ENCODE results near the gene FOLR3. TPM values are rescaled to one million over a fixed set of nuclear protein-coding genes. Genes with fewer than 3 reads are reported as not detected.
"Not testable (repeated sequence)": the region's sequence is repeated elsewhere in the genome, so short reads cannot be mapped to it uniquely, and the experiment has no call there.

The FOLR3 gene
- total RNA-seq, 1 experiment from 2014 or later: not detected

GRCh38 chr11:72140661-72141060 lies 5.1 kb downstream of the FOLR3 start:
- H3K27me3 Mint-ChIP-seq (ENCODE audit: unreplicated experiment): peaks cover 16% of the 10 kb centered on the region
- BruUV-seq (replicated peaks): no TSS peak
- peaks cover 14% of the 10 kb centered on the region for H3K4me1 Mint-ChIP-seq (ENCODE audit: low read depth, unreplicated experiment)
- H3K27ac Mint-ChIP-seq (ENCODE audit: unreplicated experiment): no peak overlapping the region
- no peak for DNase-seq
- TF ChIP-seq CTCF (IDR thresholded peaks at IDR 0.05; ENCODE audit: unreplicated experiment): no peak
- CTCF ChIA-PET: no interaction called here
- peaks cover 2% of the 10 kb centered on the region for H3K9me3 Mint-ChIP-seq (ENCODE audit: low read depth, unreplicated experiment)
- no peaks in the 10 kb centered on the region for H3K36me3 Mint-ChIP-seq (ENCODE audit: insufficient read depth, unreplicated experiment)
- intact Hi-C loops (cut with micrococcal nuclease; ENCODE audit: unreplicated experiment): no loop called here
- H3K4me3 Mint-ChIP-seq (ENCODE audit: low read depth, unreplicated experiment): no peak overlapping the region

- TF ChIP-seq CTCF (IDR thresholded peaks at IDR 0.05; ENCODE audit: unreplicated experiment): no peak
- no peak overlapping the region for H3K4me3 Mint-ChIP-seq (ENCODE audit: low read depth, unreplicated experiment)
- no peak for DNase-seq
- peaks cover 16% of the 10 kb centered on the region for H3K27me3 Mint-ChIP-seq (ENCODE audit: unreplicated experiment)
- no TSS peak for BruUV-seq (replicated peaks)
- H3K27ac Mint-ChIP-seq (ENCODE audit: unreplicated experiment): no peak overlapping the region
- intact Hi-C loops (cut with micrococcal nuclease; ENCODE audit: unreplicated experiment): no loop called here
- H3K36me3 Mint-ChIP-seq (ENCODE audit: insufficient read depth, unreplicated experiment): no peaks in the 10 kb centered on the region
- H3K4me1 Mint-ChIP-seq (ENCODE audit: low read depth, unreplicated experiment): peaks cover 14% of the 10 kb centered on the region
- CTCF ChIA-PET: interaction anchor here (0.6 to 0.7 kb wide), 2 partner anchors 15 to 118 kb away, joined by 3 read pairs; no protein-coding TSS in a partner anchor
- peaks cover 2% of the 10 kb centered on the region for H3K9me3 Mint-ChIP-seq (ENCODE audit: low read depth, unreplicated experiment)
Measured at GRCh38 chr11:72141066-72141465, 5.5 kb downstream of the FOLR3 start.

GRCh38 chr11:72142086-72142485 lies 6.6 kb downstream of the FOLR3 start:
- DNase-seq; H3K9me3 Mint-ChIP-seq (ENCODE audit: low read depth, unreplicated experiment); H3K27ac Mint-ChIP-seq (ENCODE audit: unreplicated experiment); intact Hi-C loops (cut with micrococcal nuclease; ENCODE audit: unreplicated experiment); BruUV-seq (replicated peaks); H3K4me3 Mint-ChIP-seq (ENCODE audit: low read depth, unreplicated experiment); H3K36me3 Mint-ChIP-seq (ENCODE audit: insufficient read depth, unreplicated experiment): not testable (repeated sequence)
- CTCF ChIA-PET: interaction anchor here (1.1 kb wide), 1 partner anchor 39 kb away, joined by 3 read pairs; no protein-coding TSS in a partner anchor
- H3K27me3 Mint-ChIP-seq (ENCODE audit: unreplicated experiment): peaks cover 16% of the 10 kb centered on the region
- H3K4me1 Mint-ChIP-seq (ENCODE audit: low read depth, unreplicated experiment): peaks cover 14% of the 10 kb centered on the region

- Mint-ChIP-seq H3K4me1 (ENCODE audit: low read depth, unreplicated experiment) (peaks cover 14% of the 10 kb centered on the region), H3K27me3 (ENCODE audit: unreplicated experiment) (peaks cover 16% of the 10 kb centered on the region)
- H3K4me3 Mint-ChIP-seq (ENCODE audit: low read depth, unreplicated experiment); DNase-seq; intact Hi-C loops (cut with micrococcal nuclease; ENCODE audit: unreplicated experiment); H3K27ac Mint-ChIP-seq (ENCODE audit: unreplicated experiment); H3K9me3 Mint-ChIP-seq (ENCODE audit: low read depth, unreplicated experiment); BruUV-seq (replicated peaks); H3K36me3 Mint-ChIP-seq (ENCODE audit: insufficient read depth, unreplicated experiment): not testable (repeated sequence)
- CTCF ChIA-PET: interaction anchor here (1.1 kb wide), 1 partner anchor 38 kb away, joined by 3 read pairs; no protein-coding TSS in a partner anchor
Measured at GRCh38 chr11:72142543-72142942, 7.0 kb downstream of the FOLR3 start.

GRCh38 chr11:72144807-72145565 lies 9.5 kb downstream of the FOLR3 start:
- CTCF ChIA-PET: interaction anchor here (0.7 to 2.8 kb wide), 7 partner anchors 9 to 286 kb away, joined by 3 to 30 read pairs (median 4); no protein-coding TSS in a partner anchor
- BruUV-seq (replicated peaks): no TSS peak
- peak; percentile 51 for DNase-seq
- Mint-ChIP-seq H3K9me3 (ENCODE audit: low read depth, unreplicated experiment) (no peaks in the 10 kb centered on the region), H3K4me3 (ENCODE audit: low read depth, unreplicated experiment) (no peak overlapping the region), H3K27me3 (ENCODE audit: unreplicated experiment) (peaks cover 16% of the 10 kb centered on the region), H3K36me3 (ENCODE audit: insufficient read depth, unreplicated experiment) (no peaks in the 10 kb centered on the region), H3K4me1 (ENCODE audit: low read depth, unreplicated experiment) (peaks cover 14% of the 10 kb centered on the region), H3K27ac (ENCODE audit: unreplicated experiment) (no peak overlapping the region)
- intact Hi-C loops (cut with micrococcal nuclease; ENCODE audit: unreplicated experiment): no loop called here
- no peak for TF ChIP-seq CTCF (IDR thresholded peaks at IDR 0.05; ENCODE audit: unreplicated experiment)

Data from Calu3 (cell line).